GM12872 (cell line): ENCODE results near the gene NDUFA13.
A peak's percentile ranks its signal among the peaks of the same experiment; 100 is the strongest.

Experiments used
- CTCF ChIP-seq: IDR thresholded peaks from 3 replicates; pipeline ENCODE4 v1.5.1; 2011; ENCODE audit warnings: low read depth, mild to moderate bottlenecking, low read length, moderate library complexity; ENCODE audit not compliant: insufficient read depth

Gene NDUFA13

GRCh38 chr19:19487077-19487949 is 28.7 kb upstream of the NDUFA13 start:
- TF ChIP-seq CTCF, result no peak

- TF ChIP-seq CTCF, result no peak
Measured at GRCh38 chr19:19487950-19488874, 27.8 kb upstream of the NDUFA13 start.

- TF ChIP-seq CTCF, result no peak
Measured at GRCh38 chr19:19488875-19489690, 26.9 kb upstream of the NDUFA13 start.

- no peak for TF ChIP-seq CTCF
Measured at GRCh38 chr19:19489804-19490204, 26.2 kb upstream of the NDUFA13 start.

GRCh38 chr19:19490214-19490968 is 25.6 kb upstream of the NDUFA13 start:
- TF ChIP-seq CTCF, result peak; percentile 83

- no peak for TF ChIP-seq CTCF
Measured at GRCh38 chr19:19491321-19492025, 24.6 kb upstream of the NDUFA13 start.
